Measurements from ENCODE around the gene PRDX2. TPM values are rescaled to one million over a fixed set of nuclear protein-coding genes. Genes with fewer than 3 reads are reported as not detected.
"Not testable (repeated sequence)": the region's sequence is repeated elsewhere in the genome, so short reads cannot be mapped to it uniquely, and the experiment has no call there.

The PRDX2 gene
- total RNA-seq: 524 and 554 TPM in 2 replicates
- long read RNA-seq, transcript PRDX2-204 (4 exons, 699 nt): minor isoform, 6 of 456 reads
- long read RNA-seq, transcript PRDX2-201 (6 exons, 987 nt): major isoform, 428 of 456 reads
- long read RNA-seq, partial matches to known transcripts: 15 of 456 reads
- long read RNA-seq, other reads (novel, unspliced or antisense): 6 of 456 reads

DNA sequence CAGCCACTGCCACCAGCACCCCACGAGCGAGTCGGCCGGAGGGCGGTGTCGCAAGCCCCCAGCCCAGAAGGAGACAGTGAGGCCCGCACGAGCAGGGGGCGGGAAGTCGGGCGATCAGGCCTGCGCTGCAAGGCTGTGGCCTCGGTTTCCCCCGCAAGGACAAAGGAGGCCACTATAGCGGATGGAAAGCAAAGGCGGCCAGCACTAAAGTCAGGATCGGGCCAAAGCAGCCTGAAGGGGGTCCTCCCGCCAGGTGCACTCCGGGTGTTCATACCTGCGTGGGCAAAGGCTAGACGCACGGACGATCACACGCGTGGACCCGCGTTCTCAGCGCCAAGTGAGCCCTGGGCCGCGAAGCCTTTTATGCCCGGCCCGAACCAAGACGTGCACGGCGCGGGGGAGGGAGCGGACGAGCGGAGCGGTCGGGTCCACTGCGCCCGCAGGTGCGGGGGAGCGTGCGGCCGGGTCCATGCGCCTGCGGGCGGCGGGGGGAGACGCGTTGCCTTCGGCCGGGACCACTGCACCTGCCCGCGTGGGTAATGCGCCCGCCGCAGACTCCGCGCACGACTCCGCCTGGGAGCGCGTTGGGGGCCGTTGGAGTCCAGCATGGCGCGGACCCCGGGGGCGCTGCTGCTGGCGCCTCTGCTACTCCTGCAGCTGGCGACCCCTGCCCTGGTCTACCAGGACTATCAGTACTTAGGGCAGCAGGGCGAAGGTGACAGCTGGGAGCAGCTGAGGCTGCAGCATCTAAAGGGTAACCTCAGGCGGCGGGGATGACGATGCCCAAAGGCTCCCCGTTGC is at the start of gene PRDX2, which contains the start of gene THSD8:
Gene PRDX2 (minus strand): TSS at position 335 of the 801 bp plus-strand sequence. CDS start 539 bp downstream, outside the sequence.
Gene THSD8 (plus strand): TSS at position 604 of the 801 bp plus-strand sequence. CDS start 3 bp downstream, at position 607.
- peak within 1 kb of the TSS; percentile 94 for H3K27ac Mint-ChIP-seq
- peaks cover 3% of the 10 kb centered on the region for H3K27me3 Mint-ChIP-seq
- peak within 1 kb of the TSS; percentile 92 for H3K4me3 Mint-ChIP-seq (ENCODE audit: low read depth)
- peaks cover 4% of the 10 kb centered on the region for H3K36me3 Mint-ChIP-seq (ENCODE audit: insufficient read depth)
- H3K9me3 Mint-ChIP-seq (ENCODE audit: low read depth): no peaks in the 10 kb centered on the region
- peak; percentile 84 for DNase-seq (ENCODE audit: low spot score, unreplicated experiment)
- H3K4me1 Mint-ChIP-seq (ENCODE audit: low read depth): peaks cover 20% of the 10 kb centered on the region
- TF ChIP-seq, protein P1, sequence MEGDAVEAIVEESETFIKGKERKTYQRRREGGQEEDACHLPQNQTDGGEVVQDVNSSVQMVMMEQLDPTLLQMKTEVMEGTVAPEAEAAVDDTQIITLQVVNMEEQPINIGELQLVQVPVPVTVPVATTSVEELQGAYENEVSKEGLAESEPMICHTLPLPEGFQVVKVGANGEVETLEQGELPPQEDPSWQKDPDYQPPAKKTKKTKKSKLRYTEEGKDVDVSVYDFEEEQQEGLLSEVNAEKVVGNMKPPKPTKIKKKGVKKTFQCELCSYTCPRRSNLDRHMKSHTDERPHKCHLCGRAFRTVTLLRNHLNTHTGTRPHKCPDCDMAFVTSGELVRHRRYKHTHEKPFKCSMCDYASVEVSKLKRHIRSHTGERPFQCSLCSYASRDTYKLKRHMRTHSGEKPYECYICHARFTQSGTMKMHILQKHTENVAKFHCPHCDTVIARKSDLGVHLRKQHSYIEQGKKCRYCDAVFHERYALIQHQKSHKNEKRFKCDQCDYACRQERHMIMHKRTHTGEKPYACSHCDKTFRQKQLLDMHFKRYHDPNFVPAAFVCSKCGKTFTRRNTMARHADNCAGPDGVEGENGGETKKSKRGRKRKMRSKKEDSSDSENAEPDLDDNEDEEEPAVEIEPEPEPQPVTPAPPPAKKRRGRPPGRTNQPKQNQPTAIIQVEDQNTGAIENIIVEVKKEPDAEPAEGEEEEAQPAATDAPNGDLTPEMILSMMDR (IDR thresholded peaks at IDR 0.05; ENCODE audit: unreplicated experiment): no peak

DNA sequence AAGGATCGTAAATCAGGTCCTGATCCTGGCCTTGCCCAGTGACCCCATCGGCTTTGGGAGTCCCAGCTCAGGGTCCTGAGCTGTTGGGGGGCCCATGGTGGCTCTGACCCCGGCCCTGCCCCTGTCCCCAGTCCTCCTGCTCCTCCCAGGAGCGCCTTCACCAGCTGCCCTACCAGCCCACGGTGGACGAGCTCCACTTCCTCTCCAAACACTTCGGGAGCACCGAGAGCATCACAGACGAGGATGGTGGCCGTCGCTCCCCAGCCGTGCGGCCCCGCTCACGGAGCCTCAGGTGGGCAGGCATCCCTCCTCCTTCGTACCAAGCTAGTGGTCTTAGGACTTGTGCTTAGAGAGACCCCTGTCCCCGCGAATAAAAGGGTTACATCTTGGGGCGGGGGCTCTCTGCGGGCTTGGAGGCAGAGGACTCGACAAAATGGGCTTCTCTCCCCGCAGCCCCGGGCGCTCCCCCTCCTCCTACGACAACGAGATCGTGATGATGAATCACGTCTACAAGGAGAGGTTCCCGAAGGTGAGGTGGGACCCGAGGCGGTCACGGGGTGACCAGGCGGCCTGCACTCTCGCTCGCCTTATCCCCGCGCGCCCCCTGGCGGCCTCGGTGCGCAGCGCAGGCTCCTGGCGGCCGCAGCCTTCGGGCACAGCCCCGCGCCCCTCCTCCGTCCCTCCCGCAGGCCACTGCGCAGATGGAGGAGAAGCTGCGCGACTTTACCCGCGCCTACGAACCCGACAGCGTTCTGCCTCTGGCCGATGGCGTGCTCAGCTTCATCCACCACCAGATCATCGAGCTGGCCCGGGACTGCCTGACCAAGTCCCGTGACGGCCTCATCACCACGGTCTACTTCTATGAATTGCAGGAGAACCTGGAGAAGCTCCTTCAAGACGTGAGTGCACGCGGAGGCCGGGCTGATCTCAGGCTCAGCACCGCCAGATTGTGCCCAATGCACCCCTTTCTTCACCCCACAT is 45.8 kb upstream of the PRDX2 start:
- Mint-ChIP-seq H3K4me3 (ENCODE audit: low read depth) (no peak overlapping the region), H3K27me3 (peaks cover 28% of the 10 kb centered on the region), H3K27ac (no peak overlapping the region), H3K4me1 (ENCODE audit: low read depth) (no peaks in the 10 kb centered on the region), H3K36me3 (ENCODE audit: insufficient read depth) (no peaks in the 10 kb centered on the region), H3K9me3 (ENCODE audit: low read depth) (no peaks in the 10 kb centered on the region)
- TF ChIP-seq, protein P1 (IDR thresholded peaks at IDR 0.05; ENCODE audit: unreplicated experiment): peak; percentile 99
- DNase-seq (ENCODE audit: low spot score, unreplicated experiment): peak; percentile 98

DNA sequence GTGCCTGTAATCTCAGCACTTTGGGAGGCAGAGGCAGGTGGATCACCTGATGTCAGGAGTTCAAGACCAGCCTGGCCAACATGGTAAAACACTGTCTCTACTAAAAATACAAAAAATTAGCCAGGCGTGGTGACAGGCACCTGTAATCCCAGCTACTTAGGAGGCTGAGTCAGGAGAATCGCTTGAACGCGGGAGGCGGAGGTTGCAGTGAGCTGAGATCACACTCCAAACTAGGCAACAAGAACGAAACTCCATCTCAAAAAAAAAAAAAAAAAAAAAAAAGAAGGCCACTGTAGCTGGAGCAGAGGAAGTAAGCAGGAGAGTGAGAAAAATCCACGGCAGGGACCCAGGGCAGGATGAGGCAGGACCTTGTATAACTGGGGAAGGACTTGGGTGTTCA is 45.0 kb upstream of the PRDX2 start:
- not testable (repeated sequence) for H3K4me1 Mint-ChIP-seq (ENCODE audit: low read depth)

DNA sequence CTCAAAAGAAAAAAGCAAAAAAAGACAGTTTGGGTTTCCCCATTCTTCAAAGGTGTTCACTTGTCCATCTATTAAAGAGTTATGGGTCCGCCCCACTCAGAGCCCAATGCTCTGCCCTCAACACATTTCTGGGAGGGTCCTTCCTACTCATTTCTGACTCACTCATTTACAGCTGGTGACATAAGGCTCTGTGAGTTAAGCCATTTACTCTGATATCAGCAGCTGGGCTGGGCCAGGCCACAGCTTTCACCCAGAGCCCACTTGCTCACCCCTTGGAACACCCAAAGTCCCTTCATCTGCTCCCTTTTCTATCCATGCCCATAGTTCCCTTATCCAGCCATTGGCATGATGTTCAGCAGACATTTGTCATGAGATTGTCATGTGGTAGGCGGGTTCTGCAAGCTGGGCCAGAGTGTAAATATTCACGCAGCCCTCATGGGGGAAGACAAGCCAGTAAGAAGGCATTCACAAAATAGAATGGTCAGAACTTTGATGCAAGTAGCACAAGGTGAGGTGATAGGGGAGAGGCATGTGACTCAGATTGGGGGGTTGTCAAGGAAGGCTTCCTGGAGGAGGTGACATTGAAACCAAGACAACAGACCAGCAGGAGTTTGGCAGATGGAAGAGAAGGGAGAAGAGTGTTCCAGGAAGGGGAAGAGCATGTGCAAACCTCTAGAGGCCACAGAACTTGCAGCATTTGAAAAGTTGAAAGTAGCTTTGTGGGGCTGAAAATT is 42.6 kb upstream of the PRDX2 start:
- Mint-ChIP-seq H3K36me3 (ENCODE audit: insufficient read depth) (no peaks in the 10 kb centered on the region), H3K27ac (no peak overlapping the region), H3K27me3 (peaks cover 55% of the 10 kb centered on the region), H3K9me3 (ENCODE audit: low read depth) (no peaks in the 10 kb centered on the region), H3K4me1 (ENCODE audit: low read depth) (peaks cover 8% of the 10 kb centered on the region), H3K4me3 (ENCODE audit: low read depth) (no peak overlapping the region)
- no peak for DNase-seq (ENCODE audit: low spot score, unreplicated experiment)
- TF ChIP-seq, protein P1 (IDR thresholded peaks at IDR 0.05; ENCODE audit: unreplicated experiment): no peak

More for the DNA sequence above, 45.0 kb upstream of the PRDX2 start:
- H3K27ac Mint-ChIP-seq; H3K9me3 Mint-ChIP-seq (ENCODE audit: low read depth); H3K36me3 Mint-ChIP-seq (ENCODE audit: insufficient read depth); H3K4me3 Mint-ChIP-seq (ENCODE audit: low read depth); DNase-seq (ENCODE audit: low spot score, unreplicated experiment): not testable (repeated sequence)
- peaks cover 33% of the 10 kb centered on the region for H3K27me3 Mint-ChIP-seq

DNA sequence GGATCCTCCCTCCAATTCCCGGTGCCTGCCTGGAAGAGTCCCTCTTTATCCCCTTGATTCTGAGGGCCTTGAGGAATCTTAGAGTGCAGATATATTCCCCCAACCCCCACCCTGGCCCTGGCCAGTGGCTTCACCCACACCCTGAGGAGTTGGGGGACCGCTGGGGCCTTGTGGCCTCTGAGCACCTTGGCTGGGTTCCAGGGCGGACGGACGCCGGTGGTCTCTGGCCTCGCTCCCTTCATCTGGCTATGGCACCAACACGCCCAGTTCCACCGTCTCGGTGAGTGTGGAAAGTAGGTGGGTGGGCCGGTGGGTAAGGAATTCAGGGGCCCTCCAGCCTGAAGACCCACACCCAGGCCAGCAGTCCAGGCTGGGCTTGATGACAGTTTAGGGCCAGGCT is 41.7 kb upstream of the PRDX2 start:
- Mint-ChIP-seq H3K9me3 (ENCODE audit: low read depth) (no peaks in the 10 kb centered on the region), H3K36me3 (ENCODE audit: insufficient read depth) (no peaks in the 10 kb centered on the region), H3K4me3 (ENCODE audit: low read depth) (no peak overlapping the region), H3K27ac (no peak overlapping the region), H3K27me3 (peaks cover 56% of the 10 kb centered on the region), H3K4me1 (ENCODE audit: low read depth) (peaks cover 8% of the 10 kb centered on the region)
- TF ChIP-seq, protein P1 (IDR thresholded peaks at IDR 0.05; ENCODE audit: unreplicated experiment): no peak
- DNase-seq (ENCODE audit: low spot score, unreplicated experiment): no peak
